ENCODE results near the gene SLC9A3.
"Not testable (repeated sequence)": the region's sequence is repeated elsewhere in the genome, so short reads cannot be mapped to it uniquely, and the experiment has no call there.

Gene SLC9A3

DNA sequence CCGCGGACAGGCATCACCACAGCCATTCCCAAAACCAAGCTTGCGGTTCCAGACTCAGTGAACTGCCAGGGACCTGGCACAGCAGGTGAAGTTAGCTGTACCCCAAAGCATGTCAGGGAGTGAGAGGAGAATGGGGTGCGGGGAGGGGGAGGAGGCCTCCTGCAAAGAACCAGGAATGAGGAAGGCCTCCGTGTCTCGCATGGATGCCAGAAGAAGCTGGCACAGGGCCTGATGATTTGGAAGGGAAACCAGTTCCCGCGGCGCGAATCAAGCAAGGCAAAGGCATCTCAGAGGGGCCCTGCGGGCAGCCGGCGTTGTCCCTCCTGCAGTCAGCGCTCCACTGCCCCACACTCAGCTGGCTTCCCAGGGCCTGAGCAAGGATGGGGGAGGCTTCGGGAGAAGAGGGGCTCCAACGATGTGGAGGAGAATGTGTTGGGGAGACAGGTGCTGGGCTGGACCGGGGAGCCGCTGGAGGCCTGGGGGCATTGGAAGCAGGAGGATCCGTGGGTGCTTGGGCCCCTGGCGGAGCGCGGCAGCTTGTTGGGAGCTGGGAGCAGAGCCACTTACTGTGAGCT is 14.6 kb downstream of the SLC9A3 start:
- no peak for DNase-seq (ENCODE audit: low read depth, low spot score)

GRCh38 chr5:507986-508575 is 16.2 kb downstream of the SLC9A3 start:
- DNase-seq (ENCODE audit: low read depth, low spot score): not testable (repeated sequence)

GRCh38 chr5:505951-506525 is 18.2 kb downstream of the SLC9A3 start:
- no peak for DNase-seq (ENCODE audit: low read depth, low spot score)

- DNase-seq (ENCODE audit: low read depth, low spot score): no peak
Observed at GRCh38 chr5:504326-505154, 19.7 kb downstream of the SLC9A3 start.

DNA sequence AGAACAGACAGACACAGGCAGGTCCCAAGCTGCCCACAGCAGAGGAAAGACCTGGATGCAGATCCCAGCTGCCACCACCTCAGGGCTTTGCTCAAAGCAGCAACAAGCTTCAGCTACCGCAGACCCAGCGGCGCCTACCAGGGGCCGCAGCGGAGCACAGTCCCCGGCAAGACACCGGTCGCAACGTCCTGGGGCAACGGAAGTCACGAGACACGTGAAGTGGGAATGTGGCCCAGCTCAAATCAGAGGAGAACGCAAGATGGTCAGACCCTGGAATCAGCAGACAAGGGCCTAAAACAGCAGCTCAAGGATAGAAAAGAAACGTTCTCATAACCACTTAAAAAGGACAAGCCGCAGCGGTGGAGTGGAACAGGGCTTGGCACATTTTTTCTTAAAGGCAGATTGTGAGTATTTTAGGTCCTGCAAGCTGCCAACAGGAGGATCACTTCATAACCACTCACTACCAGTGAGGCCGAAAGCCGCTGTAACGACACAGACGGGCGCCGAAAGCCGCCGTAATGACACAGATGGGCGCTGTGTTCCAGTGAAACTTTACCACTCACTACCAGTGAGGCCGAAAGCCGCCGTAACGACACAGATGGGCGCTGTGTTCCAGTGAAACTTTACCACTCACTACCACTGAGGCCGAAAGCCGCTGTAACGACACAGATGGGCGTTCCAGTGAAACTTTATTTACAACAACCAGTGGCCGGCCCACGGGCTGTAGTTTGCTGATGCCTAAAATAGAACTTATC is 21.7 kb downstream of the SLC9A3 start:
- DNase-seq (ENCODE audit: low read depth, low spot score): peak; percentile 76

DNA sequence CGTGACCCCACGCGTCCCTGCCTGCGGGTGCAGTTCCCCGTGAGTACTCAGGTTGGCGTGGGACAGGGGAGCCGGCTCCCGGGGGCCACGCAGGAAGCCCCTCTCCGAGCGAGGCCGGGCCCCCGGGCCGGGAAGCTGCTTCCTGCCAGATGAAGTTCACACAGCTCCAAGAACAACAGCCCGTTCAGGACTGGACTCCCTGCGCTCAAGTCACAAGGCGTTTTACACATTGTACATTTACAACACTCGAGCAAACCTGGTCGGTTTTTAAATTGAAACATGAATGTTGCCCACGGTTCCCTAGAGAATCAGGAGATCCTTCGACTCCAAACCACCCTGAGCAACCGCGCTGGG is 22.4 kb downstream of the SLC9A3 start:
- DNase-seq (ENCODE audit: low read depth, low spot score): no peak

GRCh38 chr5:501105-501830 is 23.0 kb downstream of the SLC9A3 start:
- no peak for DNase-seq (ENCODE audit: low read depth, low spot score)

- no peak for DNase-seq (ENCODE audit: low read depth, low spot score)
Observed at GRCh38 chr5:500491-500890, 23.8 kb downstream of the SLC9A3 start.

- no peak for DNase-seq (ENCODE audit: low read depth, low spot score)
Observed at GRCh38 chr5:499233-500209, 24.7 kb downstream of the SLC9A3 start.

DNA sequence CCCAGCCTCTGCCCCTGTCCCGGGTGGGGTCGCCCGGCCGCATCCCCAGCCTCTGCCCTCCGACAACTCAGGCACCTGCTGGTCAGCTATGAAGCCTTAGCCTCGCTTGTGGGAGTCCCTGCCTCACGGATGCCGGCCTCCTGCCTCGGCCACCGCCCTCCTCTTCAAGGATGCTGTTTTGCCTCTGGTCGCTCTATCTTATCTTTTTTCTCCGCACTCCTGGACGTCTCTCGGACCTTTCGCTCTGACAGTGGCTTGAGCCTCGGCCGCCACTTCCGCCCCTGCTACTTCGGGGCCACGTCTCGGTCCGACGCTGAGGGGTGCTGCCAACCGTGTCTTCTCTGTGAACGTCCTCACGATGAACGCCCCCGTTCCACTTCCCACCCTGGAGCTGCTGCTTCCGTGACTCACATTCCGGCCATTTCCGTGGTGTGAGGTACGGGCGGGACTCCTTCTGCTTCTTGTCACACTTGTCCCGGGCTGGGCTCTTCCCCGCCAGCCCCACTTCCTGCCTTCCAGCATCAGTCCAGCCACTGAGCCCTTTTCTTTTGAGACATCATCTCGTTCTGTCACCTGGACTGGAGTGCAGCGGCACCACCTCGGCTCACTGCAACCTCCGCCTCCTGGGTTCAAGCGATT is 26.3 kb downstream of the SLC9A3 start:
- no peak for DNase-seq (ENCODE audit: low read depth, low spot score)

- DNase-seq (ENCODE audit: low read depth, low spot score): no peak
Observed at GRCh38 chr5:497090-497700, 27.1 kb downstream of the SLC9A3 start.

- DNase-seq (ENCODE audit: low read depth, low spot score): no peak
Observed at GRCh38 chr5:496028-496427, 28.2 kb downstream of the SLC9A3 start.

GRCh38 chr5:494667-495255 is 29.5 kb downstream of the SLC9A3 start:
- no peak for DNase-seq (ENCODE audit: low read depth, low spot score)

GRCh38 chr5:493758-494157 is 30.5 kb downstream of the SLC9A3 start:
- DNase-seq (ENCODE audit: low read depth, low spot score): no peak

- DNase-seq (ENCODE audit: low read depth, low spot score): no peak
Observed at GRCh38 chr5:493119-493701, 31.0 kb downstream of the SLC9A3 start.

DNA sequence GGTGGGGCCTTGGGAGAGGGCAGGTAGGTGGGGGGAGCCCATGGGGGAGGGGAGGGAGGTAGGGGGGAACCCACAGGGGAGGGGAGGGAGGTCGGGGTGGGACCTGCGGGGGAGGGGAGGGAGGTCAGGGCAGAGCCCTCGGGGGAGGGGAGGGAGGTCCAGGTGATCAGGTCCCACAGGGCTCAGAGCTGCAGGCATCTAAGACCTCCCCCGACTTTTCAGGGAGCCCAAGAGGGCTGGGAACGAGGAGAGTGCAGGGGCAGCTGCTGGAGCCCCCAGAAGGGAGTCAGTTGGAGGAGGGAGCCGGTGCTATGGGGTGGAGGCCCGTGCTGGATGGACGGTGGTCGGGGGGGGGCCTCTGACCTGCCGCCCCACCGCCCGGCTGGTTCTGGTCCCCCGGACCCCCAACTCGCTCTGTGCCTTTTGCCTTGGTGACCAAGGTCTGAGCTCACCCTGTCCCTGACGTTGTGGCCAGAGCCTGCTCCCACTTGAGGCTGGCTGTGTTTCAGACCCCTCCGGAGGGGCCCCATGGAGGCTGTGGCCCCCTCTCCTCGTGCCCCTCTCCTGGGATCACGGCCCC is 31.8 kb downstream of the SLC9A3 start:
- no peak for DNase-seq (ENCODE audit: low read depth, low spot score)

DNA sequence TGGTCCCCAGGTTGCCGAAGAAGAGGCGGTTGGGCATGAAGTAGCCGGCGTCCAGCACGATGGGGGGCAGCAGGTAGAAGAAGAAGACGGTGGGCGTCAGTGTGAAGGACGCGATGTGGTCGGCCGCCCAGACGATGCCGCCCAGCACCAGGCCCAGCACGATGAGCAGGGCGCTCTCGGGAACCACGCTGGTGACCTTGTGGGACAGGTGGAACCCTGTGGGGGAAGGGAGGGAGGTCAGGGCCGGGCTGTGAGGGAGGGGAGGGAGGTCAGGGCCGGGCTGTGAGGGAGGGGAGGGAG is 32.4 kb downstream of the SLC9A3 start:
- no peak for DNase-seq (ENCODE audit: low read depth, low spot score)

- no peak for DNase-seq (ENCODE audit: low read depth, low spot score)
Observed at GRCh38 chr5:491119-491855, 33.0 kb downstream of the SLC9A3 start.

Data from ELF-1 (cell line).